SK-N-SH treated with all-trans-retinoic acid at 6 μM for 48 hours (cell line): ENCODE measurements around the gene UCKL1.

Source experiments
- ATAC-seq: fragments of 200-7000 bp; cut with Tn5 transposase; 3 replicates; pipeline ENCODE4 v1.9.1; 2020; ENCODE audit warnings: mild to moderate bottlenecking, moderate library complexity
- ARNTL ChIP-seq: fragments of 450-650 bp; formaldehyde crosslinking; IDR thresholded peaks from 2 replicates; pipeline ENCODE4 v1.5.0; 2020; ENCODE audit warnings: low read depth, mild to moderate bottlenecking, moderate library complexity, borderline replicate concordance
- CREB5 ChIP-seq: fragments of 250-450 bp; sonication (Bioruptor Pico); IDR thresholded peaks from 2 replicates; pipeline ENCODE4 v1.5.1; 2020; ENCODE audit warnings: low read depth, mild to moderate bottlenecking, moderate library complexity
- CSDC2 ChIP-seq: fragments of 250-450 bp; sonication (Bioruptor Pico); IDR thresholded peaks from 2 replicates; pipeline ENCODE4 v1.5.0; 2020; ENCODE audit warnings: mild to moderate bottlenecking, moderate library complexity
- CSRNP3 ChIP-seq: fragments of 250-450 bp; sonication (Bioruptor Pico); IDR thresholded peaks from 2 replicates; pipeline ENCODE4 v1.5.1; 2021; ENCODE audit warnings: mild to moderate bottlenecking, moderate library complexity
- ESRRG ChIP-seq: fragments of 250-450 bp; sonication (Bioruptor Pico); IDR thresholded peaks from 2 replicates; pipeline ENCODE4 v1.6.1; 2021; ENCODE audit warnings: mild to moderate bottlenecking
- GLIS3 ChIP-seq: fragments of 250-450 bp; sonication (Bioruptor Pico); IDR thresholded peaks from 2 replicates; pipeline ENCODE4 v1.5.0; 2020; ENCODE audit warnings: mild to moderate bottlenecking, moderate library complexity
- ISL1 ChIP-seq: fragments of 250-450 bp; sonication (Bioruptor Pico); IDR thresholded peaks from 2 replicates; pipeline ENCODE4 v2.1.2; 2022; ENCODE audit warnings: mild to moderate bottlenecking, moderate library complexity
- OSR1 ChIP-seq: fragments of 250-450 bp; sonication (Bioruptor Pico); IDR thresholded peaks from 2 replicates; pipeline ENCODE4 v1.8.0; 2022; ENCODE audit warnings: moderate library complexity, mild to moderate bottlenecking, inconsistent platforms
- PATZ1 ChIP-seq: fragments of 250-450 bp; sonication (Bioruptor Pico); IDR thresholded peaks from 2 replicates; pipeline ENCODE4 v1.8.0; 2020; ENCODE audit warnings: mild to moderate bottlenecking, moderate library complexity, borderline replicate concordance
- PPARA ChIP-seq: fragments of 250-450 bp; sonication (Bioruptor Pico); IDR thresholded peaks from 2 replicates; pipeline ENCODE4 v1.5.0; 2020; ENCODE audit warnings: mild to moderate bottlenecking, borderline replicate concordance
- RARB ChIP-seq: fragments of 250-450 bp; sonication (Bioruptor Pico); IDR thresholded peaks from 2 replicates; pipeline ENCODE4 v1.8.0; 2021; ENCODE audit warnings: mild to moderate bottlenecking, moderate library complexity
- SNAI2 ChIP-seq: fragments of 250-450 bp; sonication (Bioruptor Pico); IDR thresholded peaks from 2 replicates; pipeline ENCODE4 v1.5.0; 2020; ENCODE audit warnings: mild to moderate bottlenecking, moderate library complexity
- TCF4 ChIP-seq: fragments of 250-450 bp; sonication (Bioruptor Pico); IDR thresholded peaks from 2 replicates; pipeline ENCODE4 v1.8.0; 2021; ENCODE audit warnings: mild to moderate bottlenecking, moderate library complexity, borderline replicate concordance
- TOX ChIP-seq: fragments of 250-450 bp; sonication (Bioruptor Pico); IDR thresholded peaks from 2 replicates; pipeline ENCODE4 v1.8.0; 2021; ENCODE audit warnings: mild to moderate bottlenecking, moderate library complexity, borderline replicate concordance
- ZC3H10 ChIP-seq: fragments of 250-450 bp; sonication (Bioruptor Pico); IDR thresholded peaks from 2 replicates; pipeline ENCODE4 v1.5.1; 2021; ENCODE audit warnings: mild to moderate bottlenecking, moderate library complexity
- ZFP3 ChIP-seq: fragments of 250-450 bp; sonication (Bioruptor Pico); IDR thresholded peaks from 2 replicates; pipeline ENCODE4 v1.5.0; 2020; ENCODE audit warnings: mild to moderate bottlenecking, moderate library complexity
- ZFP30 ChIP-seq: fragments of 450-650 bp; formaldehyde crosslinking; IDR thresholded peaks from 2 replicates; pipeline ENCODE4 v1.5.0; 2022; ENCODE audit warnings: mild to moderate bottlenecking, moderate library complexity
- ZNF565 ChIP-seq: fragments of 450-650 bp; formaldehyde crosslinking; conservative IDR thresholded peaks from 2 replicates; pipeline ENCODE4 v1.5.0; 2020; ENCODE audit warnings: low read depth, mild to moderate bottlenecking, moderate library complexity
- ZNF70 ChIP-seq: fragments of 450-650 bp; formaldehyde crosslinking; IDR thresholded peaks from 2 replicates; pipeline ENCODE4 v1.5.0; 2020; ENCODE audit warnings: mild to moderate bottlenecking, moderate library complexity
- ZNF8 ChIP-seq: fragments of 450-650 bp; formaldehyde crosslinking; IDR thresholded peaks from 2 replicates; pipeline ENCODE4 v1.5.0; 2020; ENCODE audit warnings: mild to moderate bottlenecking, moderate library complexity
- TF ChIP-seq, protein P1 (sequence below): fragments of 250-450 bp; sonication (Bioruptor Pico); IDR thresholded peaks from 2 replicates; pipeline ENCODE4 v1.5.0; 2020; ENCODE audit warnings: mild to moderate bottlenecking, moderate library complexity

UCKL1 gene

GRCh38 chr20:63966944-63967322 is 10.7 kb upstream of the UCKL1 start:
- TF ChIP-seq ZNF70 (CRISPR knock-in tag) (no peak), CSDC2 (CRISPR knock-in tag) (no peak), ISL1 (CRISPR knock-in tag) (no peak), SNAI2 (CRISPR knock-in tag) (no peak), ESRRG (no peak), ZFP30 (CRISPR knock-in tag) (no peak), PPARA (CRISPR knock-in tag) (no peak), ZNF8 (no peak), ZC3H10 (CRISPR knock-in tag) (no peak), ZFP3 (CRISPR knock-in tag) (no peak)
- TF ChIP-seq, protein P1, sequence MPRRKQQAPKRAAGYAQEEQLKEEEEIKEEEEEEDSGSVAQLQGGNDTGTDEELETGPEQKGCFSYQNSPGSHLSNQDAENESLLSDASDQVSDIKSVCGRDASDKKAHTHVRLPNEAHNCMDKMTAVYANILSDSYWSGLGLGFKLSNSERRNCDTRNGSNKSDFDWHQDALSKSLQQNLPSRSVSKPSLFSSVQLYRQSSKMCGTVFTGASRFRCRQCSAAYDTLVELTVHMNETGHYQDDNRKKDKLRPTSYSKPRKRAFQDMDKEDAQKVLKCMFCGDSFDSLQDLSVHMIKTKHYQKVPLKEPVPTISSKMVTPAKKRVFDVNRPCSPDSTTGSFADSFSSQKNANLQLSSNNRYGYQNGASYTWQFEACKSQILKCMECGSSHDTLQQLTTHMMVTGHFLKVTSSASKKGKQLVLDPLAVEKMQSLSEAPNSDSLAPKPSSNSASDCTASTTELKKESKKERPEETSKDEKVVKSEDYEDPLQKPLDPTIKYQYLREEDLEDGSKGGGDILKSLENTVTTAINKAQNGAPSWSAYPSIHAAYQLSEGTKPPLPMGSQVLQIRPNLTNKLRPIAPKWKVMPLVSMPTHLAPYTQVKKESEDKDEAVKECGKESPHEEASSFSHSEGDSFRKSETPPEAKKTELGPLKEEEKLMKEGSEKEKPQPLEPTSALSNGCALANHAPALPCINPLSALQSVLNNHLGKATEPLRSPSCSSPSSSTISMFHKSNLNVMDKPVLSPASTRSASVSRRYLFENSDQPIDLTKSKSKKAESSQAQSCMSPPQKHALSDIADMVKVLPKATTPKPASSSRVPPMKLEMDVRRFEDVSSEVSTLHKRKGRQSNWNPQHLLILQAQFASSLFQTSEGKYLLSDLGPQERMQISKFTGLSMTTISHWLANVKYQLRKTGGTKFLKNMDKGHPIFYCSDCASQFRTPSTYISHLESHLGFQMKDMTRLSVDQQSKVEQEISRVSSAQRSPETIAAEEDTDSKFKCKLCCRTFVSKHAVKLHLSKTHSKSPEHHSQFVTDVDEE (CRISPR knock-in tag): no peak

DNA sequence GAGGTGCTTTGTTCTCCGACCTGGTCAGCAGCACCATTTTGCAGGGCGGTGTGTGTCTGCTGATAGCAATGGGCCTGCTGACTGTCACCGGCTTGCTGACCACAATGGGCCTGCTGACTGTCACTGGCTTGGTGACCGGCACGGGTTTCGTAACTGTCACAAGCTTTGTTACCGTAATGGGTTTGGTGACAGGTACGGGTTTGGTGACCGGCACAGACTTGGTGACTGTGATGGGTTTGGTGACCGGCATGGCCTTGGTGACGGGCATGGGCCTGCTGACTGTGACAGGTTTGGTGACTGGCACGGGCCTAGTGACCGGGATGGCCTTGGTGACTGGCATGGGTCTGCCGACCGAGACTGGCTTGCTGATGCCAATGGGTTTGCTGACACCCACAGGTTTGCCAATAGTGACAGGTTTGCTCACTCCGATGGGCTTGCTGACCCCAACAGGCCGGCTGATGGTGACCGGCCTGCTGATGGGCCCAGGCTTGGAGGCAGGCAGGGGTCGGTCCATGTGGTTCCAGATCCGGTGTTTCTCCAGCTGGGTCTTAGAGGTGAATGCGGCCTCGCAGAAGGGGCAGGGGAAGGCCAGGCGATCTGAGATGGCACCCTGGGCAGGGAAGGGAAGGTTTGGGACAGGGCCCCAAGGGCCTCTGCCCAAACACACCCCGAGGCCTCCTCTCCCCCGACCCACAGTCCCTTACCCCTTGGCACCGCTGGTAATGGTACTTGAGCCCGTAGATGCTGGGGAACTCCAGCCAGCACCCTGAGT is 10.1 kb upstream of the UCKL1 start:
- TF ChIP-seq GLIS3 (CRISPR knock-in tag): no peak
- no peak for ATAC-seq

More at GRCh38 chr20:63966944-63967322, 10.7 kb upstream of the UCKL1 start:
- ATAC-seq: no peak

- ATAC-seq: no peak
- TF ChIP-seq ARNTL (CRISPR knock-in tag) (no peak), ZNF565 (CRISPR knock-in tag) (no peak), ZFP3 (CRISPR knock-in tag) (no peak), PATZ1 (CRISPR knock-in tag) (no peak), TCF4 (CRISPR knock-in tag) (no peak), CSDC2 (CRISPR knock-in tag) (no peak), ZNF70 (CRISPR knock-in tag) (no peak), ISL1 (CRISPR knock-in tag) (no peak), ZNF8 (no peak), OSR1 (CRISPR knock-in tag) (no peak), GLIS3 (CRISPR knock-in tag) (no peak), CSRNP3 (CRISPR knock-in tag) (no peak), SNAI2 (CRISPR knock-in tag) (no peak), TOX (no peak), PPARA (CRISPR knock-in tag) (no peak), RARB (no peak), CREB5 (CRISPR knock-in tag) (no peak)
- TF ChIP-seq, protein P1 (CRISPR knock-in tag): no peak
Observed at GRCh38 chr20:63964412-63964811, 8.2 kb upstream of the UCKL1 start.
